H9 (cell line): ENCODE data around the gene R3HDM4. TPM values are rescaled to one million over a fixed set of nuclear protein-coding genes. Genes with fewer than 3 reads are reported as not detected.

Source experiments
- DNase-seq: peaks from one replicate; pipeline ENCODE4 v3.0.0-alpha.2; 2017
- H2AFZ ChIP-seq: one replicate; pipeline ENCODE4 v1.6.1; 2013; ENCODE audit warnings: mild to moderate bottlenecking, low read length, control low read depth, moderate library complexity
- H2AK5ac ChIP-seq: 2 replicates; pipeline ENCODE4 v1.6.1; 2013; ENCODE audit warnings: low read length, control low read depth, mixed read lengths; ENCODE audit not compliant: insufficient read length
- H2BK120ac ChIP-seq: one replicate; pipeline ENCODE4 v1.6.1; 2013; ENCODE audit warnings: low read depth, mild to moderate bottlenecking, low read length, control low read depth, inconsistent platforms; ENCODE audit not compliant: poor library complexity, severe bottlenecking
- H2BK12ac ChIP-seq: 2 replicates; pipeline ENCODE4 v1.6.1; 2013; ENCODE audit warnings: low read length, control low read depth, mixed read lengths, low read depth; ENCODE audit not compliant: insufficient read length
- H2BK15ac ChIP-seq: 2 replicates; pipeline ENCODE4 v1.6.1; 2013; ENCODE audit warnings: low read depth, low read length, control low read depth
- H2BK20ac ChIP-seq: one replicate; pipeline ENCODE4 v1.6.1; 2013; ENCODE audit warnings: low read depth, mild to moderate bottlenecking, low read length, control low read depth, inconsistent platforms; ENCODE audit not compliant: poor library complexity, severe bottlenecking
- H2BK5ac ChIP-seq: 2 replicates; pipeline ENCODE4 v1.6.1; 2013; ENCODE audit warnings: low read length, control low read depth, mixed read lengths; ENCODE audit not compliant: insufficient read length
- H3K14ac ChIP-seq: 2 replicates; pipeline ENCODE4 v1.6.1; 2013; ENCODE audit warnings: low read length, control low read depth; ENCODE audit not compliant: insufficient read depth
- H3K18ac ChIP-seq: 2 replicates; pipeline ENCODE4 v1.6.1; 2013; ENCODE audit warnings: low read depth, mild to moderate bottlenecking, mixed read lengths, low read length, control low read depth; ENCODE audit not compliant: insufficient read length
- H3K23ac ChIP-seq: 2 replicates; pipeline ENCODE4 v1.6.1; 2013; ENCODE audit warnings: low read length, control low read depth, mixed read lengths, low read depth; ENCODE audit not compliant: insufficient read length
- H3K23me2 ChIP-seq: 2 replicates; pipeline ENCODE4 v1.6.1; 2013; ENCODE audit warnings: low read depth, mild to moderate bottlenecking, mixed read lengths, low read length, control low read depth; ENCODE audit not compliant: insufficient read length, poor library complexity, severe bottlenecking
- H3K27ac ChIP-seq: 2 replicates; pipeline ENCODE4 v1.5.1; 2013; ENCODE audit warnings: low read length, control low read depth, mixed read lengths, low read depth; ENCODE audit not compliant: insufficient read length
- H3K27me3 ChIP-seq: 2 replicates; pipeline ENCODE4 v1.6.1; 2013; ENCODE audit warnings: low read length, control low read depth, inconsistent platforms; ENCODE audit not compliant: insufficient read depth
- H3K4ac ChIP-seq: 2 replicates; pipeline ENCODE4 v1.6.1; 2013; ENCODE audit warnings: low read depth, mild to moderate bottlenecking, control low read depth, inconsistent platforms, low read length, moderate library complexity
- H3K4me1 ChIP-seq: 2 replicates; pipeline ENCODE4 v1.6.1; 2013; ENCODE audit warnings: low read length, control low read depth, inconsistent platforms; ENCODE audit not compliant: insufficient read depth
- H3K4me2 ChIP-seq: 2 replicates; pipeline ENCODE4 v1.6.1; 2013; ENCODE audit warnings: low read length, control low read depth, mixed read lengths; ENCODE audit not compliant: insufficient read length, insufficient read depth
- H3K56ac ChIP-seq: 2 replicates; pipeline ENCODE4 v1.6.1; 2013; ENCODE audit warnings: low read depth, mild to moderate bottlenecking, mixed read lengths, low read length, control low read depth; ENCODE audit not compliant: insufficient read length
- H3K79me1 ChIP-seq: 2 replicates; pipeline ENCODE4 v1.6.1; 2013; ENCODE audit warnings: low read depth, mild to moderate bottlenecking, moderate library complexity, low read length, control low read depth, inconsistent platforms; ENCODE audit not compliant: insufficient read depth, poor library complexity, severe bottlenecking
- H3K79me2 ChIP-seq: 2 replicates; pipeline ENCODE4 v1.6.1; 2013; ENCODE audit warnings: low read length, control low read depth, inconsistent platforms; ENCODE audit not compliant: insufficient read depth
- H3K9ac ChIP-seq: 2 replicates; pipeline ENCODE4 v1.6.1; 2013; ENCODE audit warnings: low read length, control low read depth, mixed read lengths; ENCODE audit not compliant: insufficient read length; ENCODE audit errors: extremely low read depth
- H3K9me3 ChIP-seq: one replicate; pipeline ENCODE4 v1.6.1; 2013; ENCODE audit warnings: low read depth, low read length, inconsistent platforms; ENCODE audit not compliant: control insufficient read depth
- H3T11ph ChIP-seq: one replicate; pipeline ENCODE4 v1.6.1; 2013; ENCODE audit warnings: mild to moderate bottlenecking, low read length, control low read depth, inconsistent platforms
- H4K20me1 ChIP-seq: one replicate; pipeline ENCODE4 v1.6.1; 2013; ENCODE audit not compliant: control insufficient read depth, insufficient read length, insufficient read depth
- H4K5ac ChIP-seq: 2 replicates; pipeline ENCODE4 v1.6.1; 2013; ENCODE audit warnings: low read depth, mild to moderate bottlenecking, mixed read lengths, low read length, control low read depth; ENCODE audit not compliant: insufficient read length
- H4K8ac ChIP-seq: replicated peaks from 2 replicates; pipeline ENCODE4 v1.6.1; 2013; ENCODE audit warnings: low read length, control low read depth, mixed read lengths, low read depth; ENCODE audit not compliant: insufficient read length
- H4K91ac ChIP-seq: 2 replicates; pipeline ENCODE4 v1.6.1; 2013; ENCODE audit warnings: low read depth, mild to moderate bottlenecking, moderate library complexity, mixed read lengths, low read length, control low read depth; ENCODE audit not compliant: insufficient read length
- H3K27ac Mint-ChIP-seq, 3 experiments: 2 replicates in 2 of 3; 3 replicates in 1 of 3; pipeline ENCODE4 v1.8.0; 2020 to 2021; ENCODE audit warnings: mixed read lengths in 3 of 3, mild to moderate bottlenecking in 1 of 3, moderate library complexity in 1 of 3
- H3K27me3 Mint-ChIP-seq: 2 replicates; pipeline ENCODE4 v1.8.0; 2021; ENCODE audit warnings: low read depth, mild to moderate bottlenecking, moderate library complexity, mixed read lengths
- H3K36me3 Mint-ChIP-seq, 3 experiments: 2 replicates in 2 of 3; 3 replicates in 1 of 3; pipeline ENCODE4 v1.8.0; 2020 to 2021; ENCODE audit warnings: low read depth in 3 of 3, mixed read lengths in 3 of 3; ENCODE audit not compliant: insufficient read depth in 1 of 3
- H3K4me1 Mint-ChIP-seq, 2 experiments: 2 replicates each; pipeline ENCODE4 v1.8.0; 2020; ENCODE audit warnings: mixed read lengths in 2 of 2
- H3K4me3 Mint-ChIP-seq, 2 experiments: 2 replicates in 1 of 2; 3 replicates in 1 of 2; pipeline ENCODE4 v1.8.0; 2020 to 2021; ENCODE audit warnings: mild to moderate bottlenecking in 2 of 2, mixed read lengths in 2 of 2, moderate library complexity in 1 of 2
- H3K9me3 Mint-ChIP-seq, 2 experiments: 2 replicates in 1 of 2; 3 replicates in 1 of 2; pipeline ENCODE4 v1.8.0; 2020; ENCODE audit warnings: mild to moderate bottlenecking in 2 of 2, mixed read lengths in 2 of 2, moderate library complexity in 1 of 2
- CTCF ChIP-seq: fragments of 200-600 bp; sonication (generic); conservative IDR thresholded peaks from 3 replicates; pipeline ENCODE4 v1.8.0; 2021; ENCODE audit warnings: antibody characterized with exemption, mild to moderate bottlenecking
- WGBS: extraction: QIAGEN DNeasy Blood & Tissue Kit; methylation state at CpG from one replicate; pipeline ENCODE4 v1.1.7; 2013; ENCODE audit warnings: missing lambda C conversion rate, low lambda C conversion rate, mixed read lengths; ENCODE audit not compliant: insufficient read length; ENCODE audit errors: extremely low coverage; 5-methylcytosine and 5-hydroxymethylcytosine counted together
- total RNA-seq: library from RNA; stranded (reverse); gene quantifications from 2 replicates; pipeline ENCODE4 v1.2.1, GENCODE V29; 2021

R3HDM4 gene
- total RNA-seq, 1 experiment from 2014 or later = 66.4 TPM

GRCh38 chr19:898663-899062 lies 14.4 kb downstream of the R3HDM4 start:
- no peak overlapping the region for H2AFZ ChIP-seq
- no peak overlapping the region for H3K4ac ChIP-seq
- H3K4me2 ChIP-seq = no peak overlapping the region
- no peak overlapping the region for H3K23ac ChIP-seq
- Mint-ChIP-seq H3K27ac (peak overlapping the region in 2 of 3 experiments; percentile 16 to 88; a peak in 1 of 7 replicates), H3K4me1 (peaks cover 2 to 25% of the 10 kb centered on the region in 2 experiments; a peak in 3 of 4 replicates), H3K36me3 (peaks cover 2 to 23% (median 22%) of the 10 kb centered on the region in 3 experiments; a peak in 5 of 7 replicates), H3K4me3 (peak overlapping the region in 1 of 2 experiments; percentile 49; a peak in 2 of 5 replicates), H3K27me3 (no peaks in the 10 kb centered on the region; the same call in 1 of the 2 replicates), H3K9me3 (no peaks in the 10 kb centered on the region)
- H3K56ac ChIP-seq = no peak overlapping the region
- no peak overlapping the region for H3K27ac ChIP-seq
- H4K91ac ChIP-seq = no peak overlapping the region
- no peak overlapping the region for H2BK15ac ChIP-seq
- no peaks in the 10 kb centered on the region; the same call in 1 of the 2 replicates for H3K4me1 ChIP-seq
- H3K9me3 ChIP-seq = no peaks in the 10 kb centered on the region
- H3K27me3 ChIP-seq = no peaks in the 10 kb centered on the region
- WGBS = no CpG with 5 or more reads among the region's 20 CpGs
- TF ChIP-seq CTCF = no peak
- no peak for DNase-seq
- H4K20me1 ChIP-seq = no peaks in the 10 kb centered on the region
- H2AK5ac ChIP-seq = no peak overlapping the region
- no peak overlapping the region for H3K14ac ChIP-seq
- H2BK12ac ChIP-seq = no peak overlapping the region
- H3K23me2 ChIP-seq = no peaks in the 10 kb centered on the region
- no peak overlapping the region for H2BK20ac ChIP-seq
- H4K8ac ChIP-seq = no peak overlapping the region
- H3K9ac ChIP-seq = no peak overlapping the region
- no peak overlapping the region for H3K18ac ChIP-seq
- H2BK5ac ChIP-seq = no peak overlapping the region
- H3K79me2 ChIP-seq = no peaks in the 10 kb centered on the region; the same call in 1 of the 2 replicates
- no peak overlapping the region for H4K5ac ChIP-seq
- no peak overlapping the region for H3T11ph ChIP-seq
- no peaks in the 10 kb centered on the region for H3K79me1 ChIP-seq
- H2BK120ac ChIP-seq = no peak overlapping the region
